HS-5 (cell line): ENCODE data around the gene TLCD3B.
"Not testable (repeated sequence)": the region's sequence is repeated elsewhere in the genome, so short reads cannot be mapped to it uniquely, and the experiment has no call there.

ENCODE experiments used
- DNase-seq: peaks from one replicate; pipeline ENCODE4 v3.0.0-alpha.2; 2012; ENCODE audit warnings: low read depth

TLCD3B gene

DNA sequence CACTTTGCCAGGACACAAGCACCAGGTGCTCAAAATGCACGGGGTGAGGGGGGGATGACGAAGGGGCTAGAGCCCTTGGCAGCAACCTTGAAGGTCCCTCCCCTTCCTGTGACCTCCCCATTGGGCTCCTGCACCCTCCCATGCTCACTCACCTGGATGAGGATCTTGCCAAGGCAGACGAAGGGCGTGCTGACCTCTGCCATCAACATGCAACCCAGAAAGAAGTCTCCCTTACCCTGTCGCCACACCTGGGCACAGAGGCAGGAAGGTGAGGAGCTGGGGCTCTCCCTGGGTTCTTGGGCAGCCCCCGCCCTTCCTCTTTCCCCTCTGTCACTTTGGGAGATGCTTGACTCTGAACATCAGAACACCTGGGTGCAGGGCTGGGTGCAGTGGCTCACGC is 5.5 kb downstream of the TLCD3B start:
- DNase-seq: no peak

DNA sequence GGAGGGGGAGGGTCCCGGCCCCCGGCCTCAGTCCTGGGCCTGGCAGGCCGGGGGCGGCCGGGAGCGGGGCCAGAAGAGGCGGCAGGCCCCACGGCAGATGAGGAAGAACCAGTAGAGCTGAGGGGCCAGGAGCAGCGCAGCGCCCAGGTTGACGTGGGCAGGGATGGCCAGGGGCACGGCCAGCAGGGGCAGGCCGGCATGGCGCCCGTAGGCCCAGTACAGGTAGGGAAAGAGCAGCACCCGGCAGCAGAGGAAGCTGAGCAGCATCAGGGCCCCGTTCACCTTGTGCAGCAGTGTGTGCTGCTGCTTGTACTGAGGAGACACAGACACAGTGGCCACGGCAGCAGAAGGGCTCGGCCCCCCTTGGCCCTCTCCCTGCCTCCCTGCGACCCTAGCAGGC is 5.9 kb downstream of the TLCD3B start:
- DNase-seq: no peak

DNA sequence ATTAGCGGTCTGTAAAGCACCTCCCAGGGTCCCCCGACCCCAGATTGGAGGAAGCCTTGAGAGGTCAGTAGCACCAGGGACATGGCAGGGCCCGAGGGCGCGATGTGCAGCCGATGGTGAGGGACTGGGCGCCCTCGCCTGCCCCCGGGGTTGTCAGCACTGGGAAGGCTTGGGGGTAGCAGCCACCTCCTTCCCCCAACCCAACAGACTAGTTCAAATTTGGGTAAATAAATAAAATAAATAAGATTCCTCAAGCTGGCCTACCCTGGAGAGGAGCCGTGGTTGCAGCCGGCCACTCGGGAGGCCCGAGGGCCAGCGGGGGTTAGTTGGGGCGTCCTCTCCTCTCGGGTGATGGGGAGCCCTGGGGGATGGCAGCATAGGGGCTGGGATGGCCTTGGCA is 6.6 kb downstream of the TLCD3B start:
- no peak for DNase-seq

DNA sequence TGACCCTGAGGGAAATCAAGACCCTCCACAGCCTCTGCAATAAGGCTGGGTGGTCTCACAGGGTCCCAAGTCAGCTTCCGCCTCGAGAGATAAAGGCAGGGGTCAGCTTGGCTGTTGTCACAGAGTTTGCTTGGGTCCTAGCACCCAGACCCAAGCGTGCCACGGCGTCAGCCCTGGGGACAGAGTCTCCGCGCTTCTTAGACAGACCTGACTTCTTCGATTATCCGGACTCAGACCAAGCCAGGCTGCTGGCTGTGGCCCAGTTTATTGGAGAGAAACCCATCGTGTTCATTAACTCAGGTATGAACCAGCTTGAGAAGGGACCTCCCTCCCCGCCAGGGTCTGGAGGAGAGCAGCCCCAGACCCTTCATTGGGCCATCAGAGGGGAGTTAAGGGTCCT is 7.5 kb downstream of the TLCD3B start:
- no peak for DNase-seq

DNA sequence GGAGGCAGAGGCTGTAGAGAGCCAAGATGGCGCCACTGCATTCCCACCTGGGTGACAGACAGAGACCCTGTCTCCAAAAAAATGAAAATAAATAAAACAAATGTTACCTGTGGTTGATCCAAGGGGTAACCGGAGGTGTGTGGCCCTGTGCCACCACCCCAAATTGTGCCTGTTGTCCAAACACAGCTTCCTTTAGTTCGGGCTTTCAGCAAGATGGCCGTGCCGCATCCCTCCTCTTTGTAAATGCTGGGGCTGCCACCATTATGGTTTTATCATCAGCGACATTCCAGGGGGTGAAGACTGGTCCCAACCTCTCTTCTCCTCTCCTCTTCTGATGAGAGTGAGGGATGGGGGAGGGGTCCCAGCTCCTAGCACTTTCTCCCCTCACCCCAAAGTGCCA is 8.2 kb downstream of the TLCD3B start, which contains the start of gene C16orf92:
TSS of gene C16orf92 (plus strand) at position 312 of the 400 bp plus-strand sequence. CDS start 143 bp downstream, outside the sequence.
- DNase-seq: no peak

DNA sequence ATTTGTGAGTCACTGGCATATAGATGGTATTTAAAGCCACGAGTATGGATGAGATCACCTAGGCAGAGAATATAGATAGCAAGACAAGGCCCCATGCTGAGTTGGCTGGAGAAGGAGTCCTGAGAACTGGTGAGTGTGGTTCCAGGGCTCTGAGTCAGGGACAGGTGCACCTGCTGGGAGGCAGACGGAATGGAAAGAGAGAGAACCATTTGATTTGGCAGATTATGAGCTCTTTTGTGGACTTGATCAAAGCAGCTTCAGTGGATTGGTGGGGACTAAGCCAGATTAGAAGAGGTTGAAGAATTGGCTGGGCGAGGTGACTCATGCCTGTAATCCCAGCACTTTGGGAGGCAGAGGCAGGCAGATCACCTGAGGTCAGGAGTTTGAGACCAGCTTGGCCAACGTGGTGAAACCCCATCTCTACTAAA is 12.3 kb downstream of the TLCD3B start:
- no peak for DNase-seq

DNA sequence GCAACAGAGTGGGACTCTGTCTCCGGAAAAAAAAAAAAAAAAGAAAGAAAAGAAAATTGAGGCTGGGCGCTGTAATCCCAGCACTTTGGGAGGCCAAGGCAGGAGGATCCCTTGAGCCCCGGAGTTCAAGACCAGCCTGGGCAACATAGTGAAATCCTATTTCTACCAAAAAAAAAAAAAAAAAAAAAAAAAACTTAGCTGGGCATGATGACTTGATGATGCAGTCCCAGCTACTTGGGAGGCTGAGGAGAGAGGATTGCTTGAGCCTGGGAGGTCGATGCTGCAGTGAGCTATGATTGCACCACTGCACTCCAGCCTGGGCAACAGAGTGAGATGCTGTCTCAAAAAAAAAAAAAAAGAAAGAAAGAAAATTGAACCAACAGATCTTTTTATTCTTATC is 13.1 kb downstream of the TLCD3B start:
- DNase-seq: not testable (repeated sequence)

DNA sequence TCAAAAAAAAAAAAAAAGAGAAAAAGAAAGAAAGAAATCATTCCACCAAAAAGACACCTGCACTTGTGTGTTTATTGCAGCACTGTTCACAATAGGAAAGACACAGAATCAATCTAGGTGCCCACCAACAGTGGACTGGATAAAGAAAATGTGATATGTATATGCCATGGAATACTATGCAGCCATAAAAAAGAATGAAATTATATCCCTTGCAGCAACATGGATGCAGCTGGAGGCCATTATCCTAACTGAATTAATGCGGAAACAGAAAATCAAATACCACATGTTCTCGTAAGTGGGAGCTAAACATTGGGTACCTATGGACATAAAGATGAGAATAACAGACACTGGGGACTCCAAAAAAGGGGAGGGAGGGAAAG is 13.8 kb downstream of the TLCD3B start:
- no peak for DNase-seq

DNA sequence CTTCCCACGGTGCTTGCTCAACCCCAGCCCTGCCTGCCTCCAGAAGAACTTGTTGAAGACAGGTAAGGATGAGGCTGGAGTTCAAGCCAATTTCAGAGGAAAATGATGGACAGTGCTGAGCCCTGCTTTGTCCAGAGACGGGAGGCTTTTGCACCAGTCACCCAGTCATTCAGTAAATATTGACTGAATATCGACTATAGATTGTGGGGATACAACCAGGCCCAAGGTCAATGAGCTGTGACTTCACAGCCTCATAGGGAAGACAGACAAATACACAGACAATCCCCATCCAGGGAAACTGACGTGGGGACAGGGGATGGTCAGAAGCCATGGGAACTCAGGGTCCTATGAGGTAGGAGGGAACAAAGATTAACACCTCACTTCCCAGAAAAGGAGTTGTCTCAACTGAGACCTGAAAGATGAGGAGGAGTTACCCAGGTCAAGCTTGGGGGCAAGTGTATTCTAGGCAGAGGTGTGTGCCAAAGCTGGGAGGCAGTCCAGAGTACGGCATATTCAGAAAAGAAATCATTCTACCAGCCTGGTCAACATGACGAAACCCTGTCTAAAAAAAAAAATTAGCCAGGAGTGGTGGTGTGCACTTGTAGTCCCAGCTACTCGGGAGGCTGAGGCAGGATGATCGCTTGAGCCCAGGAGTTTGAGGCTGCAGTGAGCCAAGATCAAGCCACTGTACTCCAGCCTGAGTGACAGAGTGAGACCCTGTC is 14.4 kb downstream of the TLCD3B start:
- no peak for DNase-seq

DNA sequence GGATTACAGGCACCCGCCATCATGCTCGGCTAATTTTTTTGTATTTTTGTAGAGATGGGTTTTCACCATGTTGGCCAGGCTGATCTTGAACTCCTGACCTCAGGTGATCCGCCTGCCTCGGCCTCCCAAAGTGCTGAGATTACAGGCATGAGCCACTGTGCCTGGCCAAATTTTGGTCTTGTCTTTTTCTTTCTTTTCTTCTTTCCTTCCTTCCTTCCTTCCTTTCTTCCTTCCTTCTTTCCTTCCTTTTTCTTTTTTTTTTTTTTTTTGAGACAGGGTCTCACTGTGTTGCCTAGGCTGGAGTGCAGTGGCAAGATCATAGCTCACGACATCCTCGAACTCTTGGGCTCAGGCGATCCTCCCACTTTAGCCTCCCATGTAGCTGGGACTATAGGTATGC is 15.6 kb downstream of the TLCD3B start:
- not testable (repeated sequence) for DNase-seq

DNA sequence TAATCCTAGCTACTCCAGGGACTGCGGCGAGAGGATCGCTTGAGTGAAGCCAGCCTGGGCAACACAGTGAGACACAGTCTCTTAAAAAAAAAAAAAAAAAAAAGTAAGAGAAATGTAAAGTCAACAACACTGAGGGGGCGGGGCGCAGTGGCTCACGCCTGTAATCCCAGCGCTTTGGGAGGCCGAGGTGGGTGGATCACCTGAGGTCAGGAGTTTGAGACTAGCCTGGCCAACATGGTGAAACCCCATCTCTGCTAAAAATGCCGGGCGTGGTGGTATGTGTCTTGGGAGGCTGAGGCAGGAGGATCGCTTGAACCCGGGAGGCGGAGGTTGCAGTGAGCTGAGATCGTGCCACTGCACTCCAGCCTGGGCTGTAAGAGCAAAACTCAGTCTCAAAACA is 18.5 kb downstream of the TLCD3B start:
- not testable (repeated sequence) for DNase-seq

DNA sequence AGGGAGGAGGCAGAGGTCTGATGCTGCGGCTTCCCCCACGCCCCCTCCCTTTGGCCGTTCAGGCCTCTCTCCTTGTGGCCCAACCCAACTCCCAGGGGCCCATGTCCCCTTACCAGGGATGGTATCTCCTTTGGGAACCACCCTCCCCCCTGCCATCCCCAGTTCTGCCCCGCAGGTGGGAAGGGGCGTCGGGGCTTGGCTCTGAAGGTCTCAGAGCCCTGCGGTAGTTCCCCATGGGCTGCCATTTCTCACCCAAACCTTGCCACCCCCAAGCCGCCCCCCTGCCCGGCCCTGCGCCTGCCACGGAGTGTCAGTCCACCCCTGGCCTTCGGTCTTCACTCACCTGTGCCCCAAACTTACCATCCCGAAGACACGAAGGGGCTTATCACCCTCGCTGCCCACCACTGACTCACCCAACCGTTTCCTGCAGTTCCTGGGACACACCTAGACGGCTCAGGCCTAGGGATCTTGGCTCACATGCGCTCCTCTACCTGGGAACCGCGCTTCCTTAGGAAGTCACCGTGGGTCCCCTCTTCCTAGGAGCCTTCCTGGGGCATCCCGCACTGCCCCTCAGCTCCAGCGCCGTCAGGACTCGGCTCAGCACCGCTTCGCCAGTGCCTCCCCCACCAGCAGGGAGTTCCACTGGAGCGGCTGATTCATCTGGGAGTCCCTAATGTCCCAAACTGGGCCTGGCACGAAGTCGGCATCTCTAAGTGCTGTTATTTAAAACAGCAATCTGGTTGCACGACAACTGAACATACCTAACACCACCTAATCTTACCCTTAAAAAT is 19.2 kb downstream of the TLCD3B start:
- no peak for DNase-seq

DNA sequence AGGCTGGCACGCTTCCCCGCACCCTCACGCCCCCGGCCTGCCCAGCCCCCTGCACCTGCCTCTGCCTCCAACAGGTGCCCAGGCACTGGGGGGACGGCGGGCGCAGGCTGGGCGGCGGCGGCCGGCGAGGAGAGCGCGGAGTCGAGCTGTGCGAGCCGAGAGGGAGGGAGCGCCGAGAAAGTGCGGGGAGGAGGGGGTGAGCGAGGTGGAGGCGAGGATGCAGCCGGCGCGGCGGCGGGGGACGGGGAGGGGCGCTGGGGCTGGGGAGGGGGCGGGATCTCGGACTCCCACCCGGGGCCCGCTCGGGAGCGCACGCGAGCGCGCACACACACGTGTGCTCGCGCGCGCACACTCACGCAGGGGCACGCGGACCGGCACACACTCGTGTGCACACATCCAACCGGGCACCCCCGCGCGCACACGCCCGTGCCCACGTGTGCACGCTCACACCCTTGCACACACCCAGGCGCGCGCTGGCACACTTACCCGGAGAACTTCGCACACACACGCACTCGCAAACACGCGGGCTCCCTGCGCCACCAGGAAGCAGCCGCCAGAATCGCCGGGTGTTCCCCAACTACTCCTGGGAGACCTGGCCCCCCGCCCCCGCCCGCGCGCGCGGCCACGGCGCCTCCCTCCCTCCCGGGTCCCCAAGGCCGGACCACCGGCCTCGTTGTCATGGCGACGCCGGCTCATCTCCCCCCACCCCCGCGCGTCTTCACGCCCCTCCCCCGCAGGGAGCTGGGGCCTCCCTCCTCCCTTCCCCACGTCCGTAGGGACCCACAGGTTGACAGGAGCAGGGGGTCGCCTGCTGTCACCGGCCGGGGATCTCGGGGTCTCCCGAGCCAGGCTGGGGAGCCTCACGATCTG is 20.0 kb downstream of the TLCD3B start, which contains the start of gene DOC2A:
TSS of gene DOC2A (minus strand) at position 184 of the 870 bp plus-strand sequence. CDS start 805 bp downstream, outside the sequence.
- no peak for DNase-seq

DNA sequence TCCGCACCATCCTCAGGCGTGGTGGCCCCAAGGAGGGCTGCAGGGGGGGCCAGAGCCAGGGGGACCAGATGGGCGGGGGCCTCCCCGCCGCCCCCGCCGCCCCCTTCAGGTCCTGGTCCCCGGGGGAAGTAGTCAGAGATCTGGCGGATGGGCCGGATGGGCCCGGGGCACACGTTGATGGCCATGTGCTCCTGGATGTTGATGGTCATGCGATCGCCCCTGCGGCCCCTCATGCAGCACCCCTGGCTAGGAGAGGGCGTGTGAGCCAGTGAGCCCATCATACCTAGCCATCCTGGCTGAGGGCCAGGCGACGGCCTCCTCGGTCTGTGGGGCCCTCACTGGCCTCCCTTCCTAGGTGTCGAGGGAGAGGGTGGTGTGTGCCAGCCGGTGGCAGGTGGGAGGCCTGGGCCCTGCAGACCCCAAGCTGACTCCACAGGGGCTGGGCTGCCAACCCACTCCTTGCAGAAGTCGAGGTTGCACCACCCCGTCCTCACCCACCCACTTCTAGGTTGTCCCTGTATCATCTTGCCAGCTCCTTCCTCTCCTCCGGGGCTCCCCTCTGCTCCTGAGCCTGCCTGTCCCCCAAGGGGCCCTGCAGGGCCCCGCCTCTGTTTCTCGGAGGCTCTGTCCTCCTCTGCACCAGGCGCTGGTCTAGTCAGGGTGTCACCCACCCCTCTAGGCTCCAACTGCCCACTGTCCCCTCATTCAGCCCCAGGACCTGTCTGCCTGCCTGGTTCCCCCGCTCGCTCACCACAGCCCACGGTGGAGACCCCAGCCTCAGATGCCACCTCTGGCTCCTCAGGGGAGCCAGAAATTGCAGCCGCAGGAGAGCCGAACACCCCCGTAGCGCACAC is 20.9 kb downstream of the TLCD3B start:
- DNase-seq: no peak

DNA sequence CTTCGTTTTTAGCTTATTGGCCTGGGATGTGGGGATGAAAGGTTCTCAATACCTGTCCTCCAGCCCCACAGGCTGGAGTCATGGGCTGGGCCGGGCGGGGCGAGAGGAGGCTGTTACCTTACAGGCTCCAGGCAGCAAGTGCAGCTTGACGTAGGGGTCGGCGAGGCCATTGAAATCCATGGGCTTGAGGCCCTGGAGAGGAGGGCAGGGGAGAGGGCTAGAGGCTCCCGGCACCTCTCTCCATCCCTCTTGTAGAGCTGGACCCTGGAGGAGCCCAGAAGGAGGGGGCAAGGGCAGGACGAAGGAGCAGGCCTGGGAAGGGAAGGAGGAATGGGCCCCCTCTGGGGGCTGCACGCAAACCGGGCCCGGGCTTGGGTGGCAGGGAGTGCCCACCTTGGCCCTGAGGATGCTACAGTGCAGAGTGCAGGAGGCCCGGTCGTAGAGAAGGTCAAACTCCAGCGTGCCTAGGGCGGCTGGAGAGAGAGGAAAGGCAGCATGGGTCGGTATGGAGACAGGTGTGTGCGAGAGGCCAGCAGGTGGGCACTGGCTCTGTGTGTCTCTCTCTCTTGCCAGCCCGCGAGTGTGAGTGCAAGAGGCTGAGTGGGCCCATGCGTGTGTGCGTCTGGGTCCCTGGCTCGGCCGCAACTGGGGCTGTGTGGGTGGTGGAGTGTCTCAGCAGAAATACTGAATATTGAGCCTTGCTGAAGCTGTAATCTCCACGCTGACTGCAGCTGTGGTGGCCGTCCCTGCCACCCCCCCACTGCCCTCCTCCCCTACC is 21.8 kb downstream of the TLCD3B start:
- DNase-seq: no peak

DNA sequence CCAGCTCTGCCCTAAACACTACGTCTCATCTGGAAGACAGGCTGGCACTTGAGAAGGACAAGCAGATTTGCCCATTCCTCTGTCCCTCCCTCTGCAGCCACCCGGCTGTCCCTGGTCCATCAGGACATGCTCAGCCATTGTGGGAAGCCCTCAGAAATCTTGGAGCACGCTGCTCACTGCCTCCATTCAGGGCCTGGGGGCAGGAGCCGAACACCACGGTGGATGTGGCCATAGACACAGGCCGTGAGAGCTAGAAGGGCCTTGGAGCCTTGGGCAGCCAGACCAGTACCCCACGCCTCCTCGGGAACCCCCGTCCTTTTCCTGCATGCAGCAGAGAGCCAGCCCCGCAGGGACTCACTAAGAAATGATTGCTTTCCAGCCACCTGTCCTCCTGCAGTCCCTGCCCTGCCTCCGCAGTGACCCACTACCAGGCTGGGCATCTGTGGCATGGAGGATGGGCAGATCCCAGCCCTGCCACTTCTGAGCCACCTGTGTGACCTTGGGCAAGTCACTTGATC is 23.6 kb downstream of the TLCD3B start:
- no peak for DNase-seq

DNA sequence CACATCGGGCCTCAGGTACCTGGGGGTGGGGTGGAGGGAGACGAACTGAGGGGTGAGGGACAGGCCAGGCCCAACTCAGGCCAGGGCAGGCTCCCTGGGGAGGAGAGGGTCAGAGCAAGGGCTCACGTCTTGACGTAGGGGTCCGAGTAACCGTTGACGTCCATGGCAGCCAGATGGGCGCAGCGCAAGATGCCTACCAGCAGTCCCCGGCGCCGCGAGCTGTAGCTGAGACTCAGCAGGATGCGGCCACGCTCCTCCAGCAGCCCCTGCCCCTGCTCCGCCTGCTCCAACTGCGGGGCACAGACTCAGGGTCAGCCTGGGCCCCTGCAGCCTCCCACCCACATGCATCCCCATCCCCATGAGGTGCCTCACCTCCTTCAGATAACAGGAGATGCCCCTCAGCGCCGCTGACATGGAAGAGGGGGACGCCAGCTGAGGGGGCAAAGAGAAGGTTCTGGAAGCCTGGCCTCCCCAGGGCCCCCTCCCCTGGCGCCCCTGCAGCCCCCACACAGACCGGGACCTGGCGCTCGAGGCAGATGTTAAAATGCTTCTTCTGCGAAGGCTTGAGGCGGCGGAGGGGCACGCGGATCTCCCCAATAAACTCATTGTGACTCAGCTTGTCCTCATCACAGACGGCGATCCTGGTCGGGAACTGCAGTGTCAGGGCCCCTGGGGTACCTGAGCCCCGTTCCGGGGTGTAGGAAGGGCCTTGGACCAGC is 24.3 kb downstream of the TLCD3B start:
- DNase-seq: no peak

DNA sequence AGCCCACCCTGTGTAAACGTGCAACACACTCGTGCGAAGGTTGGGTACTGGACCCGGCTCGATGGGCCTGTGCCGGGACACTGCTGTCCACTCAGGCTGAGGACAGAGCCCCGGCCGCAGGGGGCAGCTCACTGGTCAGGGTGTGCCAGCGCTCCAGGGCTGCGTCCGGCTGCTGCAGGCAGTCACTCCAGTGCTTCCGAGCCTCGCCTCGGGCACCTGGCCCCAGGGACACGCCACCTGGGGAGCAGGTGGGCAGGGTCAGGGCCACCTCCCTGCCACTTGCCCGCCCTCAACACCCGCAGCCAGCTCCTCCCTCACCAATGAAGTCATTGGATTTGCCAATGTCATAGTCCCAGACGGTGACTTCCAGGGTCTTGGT is 25.0 kb downstream of the TLCD3B start:
- no peak for DNase-seq

DNA sequence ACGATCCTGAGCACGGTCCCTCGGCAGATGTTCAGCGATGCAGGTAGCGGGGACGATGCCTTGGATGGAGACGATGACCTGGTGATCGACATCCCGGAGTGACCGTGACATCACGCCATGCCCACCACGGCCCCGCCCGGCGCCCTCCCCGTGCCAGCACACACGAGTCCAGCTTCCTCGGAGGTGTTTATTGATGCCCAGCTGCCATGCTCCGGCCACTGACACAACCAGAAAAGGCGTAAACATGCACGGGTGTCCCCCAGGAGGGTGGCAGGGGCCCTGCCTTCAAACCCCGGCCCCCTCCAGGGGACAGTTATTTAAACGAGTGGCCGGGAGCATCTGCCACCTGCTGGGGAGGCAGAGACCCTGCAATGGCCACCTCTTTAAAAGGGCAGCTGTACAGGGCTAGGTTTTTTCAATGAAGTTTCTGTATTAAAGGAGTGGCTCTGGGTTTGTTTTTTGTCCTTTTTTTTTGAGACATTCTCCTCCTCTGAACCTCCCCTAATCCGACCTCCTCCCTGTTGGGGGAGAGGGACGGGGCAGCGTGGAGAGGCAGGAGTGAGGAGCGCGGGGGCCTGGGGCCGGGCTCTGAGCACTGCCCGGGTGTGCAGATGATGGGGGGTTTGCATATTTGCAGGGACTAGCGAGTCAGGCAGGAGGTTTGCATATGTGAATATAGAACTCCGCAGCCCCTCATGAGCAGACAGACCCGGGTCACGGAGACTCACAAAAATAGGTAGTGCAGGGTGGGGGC is 25.6 kb downstream of the TLCD3B start:
- no peak for DNase-seq
